ENCODE results near the gene NRK. TPM values are rescaled to one million over a fixed set of nuclear protein-coding genes. Genes with fewer than 3 reads are reported as not detected.

Gene NRK
- total and polyA plus RNA-seq, 2 of the 4 experiments (the other 2 are of a cell fraction), result 0.92 to 2.7 TPM

GRCh38 chrX:106007815-106008214 is 185.5 kb downstream of the NRK start:
- CTCF ChIA-PET, result no interaction called here

More at GRCh38 chrX:106007815-106008214, 185.5 kb downstream of the NRK start:
- Histone ChIP-seq H3K4ac (ENCODE audit: low read depth, low read length) (no peak overlapping the region), H4K91ac (ENCODE audit: insufficient read depth, low read depth, low read length) (no peak overlapping the region), H3K9ac (ENCODE audit: low read depth, low read length) (no peak overlapping the region), H3K9me1 (ENCODE audit: insufficient read depth, low read length) (no peaks in the 10 kb centered on the region), H3K9me3 (ENCODE audit: control insufficient read depth, insufficient read depth, low read length) (no peaks in the 10 kb centered on the region; the same call in 1 of the 2 replicates), H3K14ac (replicated peaks; ENCODE audit: low read depth, low read length) (no peak overlapping the region), H2BK20ac (ENCODE audit: low read depth, low read length) (no peak overlapping the region), H3K4me3 (ENCODE audit: insufficient read depth, low read depth, low read length) (no peak overlapping the region), H3K56ac (ENCODE audit: extremely low read depth, insufficient read depth, low read length) (no peak overlapping the region), H2AFZ (replicated peaks; ENCODE audit: low read length, poor library complexity) (no peak overlapping the region), H2AK5ac (ENCODE audit: low read depth, low read length) (no peak overlapping the region), H4K8ac (ENCODE audit: low read depth in 2 of 2, low read length in 2 of 2) (no peak overlapping the region), H2BK5ac (ENCODE audit: low read depth, low read length, poor library complexity, severe bottlenecking) (no peak overlapping the region), H3K23ac (ENCODE audit: low read depth, low read length) (no peak overlapping the region), H4K5ac (ENCODE audit: low read depth, low read length) (no peak overlapping the region), H3K36me3 (ENCODE audit: control insufficient read depth, insufficient read depth, low read length) (no peaks in the 10 kb centered on the region), H4K20me1 (ENCODE audit: insufficient read depth, low read length) (no peaks in the 10 kb centered on the region), H2AK9ac (replicated peaks; ENCODE audit: low read depth, low read length, poor library complexity) (no peak overlapping the region), H3K27ac (ENCODE audit: insufficient read depth, low read length) (no peak overlapping the region), H3K4me1 (ENCODE audit: control insufficient read depth, insufficient read depth, low read length) (no peaks in the 10 kb centered on the region), H2BK120ac (ENCODE audit: low read depth, low read length) (no peak overlapping the region), H3K27me3 (ENCODE audit: control insufficient read depth, insufficient read depth, low read length) (no peaks in the 10 kb centered on the region), H3K4me2 (ENCODE audit: low read depth, low read length) (no peak overlapping the region), H3K18ac (ENCODE audit: low read depth, low read length) (no peak overlapping the region), H3K79me1 (ENCODE audit: low read depth in 1 of 2, low read length in 2 of 2) (no peaks in the 10 kb centered on the region), H2BK15ac (ENCODE audit: low read depth, low read length) (no peak overlapping the region)
- BruUV-seq (replicated peaks), result no TSS peak
- no peak for ATAC-seq (ENCODE audit: low read depth)
- no peak for TF ChIP-seq NFE2L2 (IDR thresholded peaks at IDR 0.05; ENCODE audit: low read depth, low read length)
- TF ChIP-seq USF2 (IDR thresholded peaks at IDR 0.05; ENCODE audit: low read depth, low read length), result no peak
- no peak for TF ChIP-seq RAD21 (IDR thresholded peaks at IDR 0.05; ENCODE audit: low read length)
- TF ChIP-seq POLR2A (IDR thresholded peaks at IDR 0.05; ENCODE audit: low read depth, low read length), result no peak
- no peak for TF ChIP-seq RFX5 (IDR thresholded peaks at IDR 0.05; ENCODE audit: low read depth, low read length)
- no peak for TF ChIP-seq CTCF (conservative IDR thresholded peaks at IDR 0.05; ENCODE audit: low read depth, low read length)
- TF ChIP-seq MXI1 (IDR thresholded peaks at IDR 0.05; ENCODE audit: borderline replicate concordance, low read depth, low read length), result no peak
- no peak for TF ChIP-seq RCOR1 (IDR thresholded peaks at IDR 0.05; ENCODE audit: insufficient replicate concordance, low read length)
- no peak for TF ChIP-seq MAZ (IDR thresholded peaks at IDR 0.05; ENCODE audit: borderline replicate concordance, low read depth, low read length)
- no peak for TF ChIP-seq FOS (IDR thresholded peaks at IDR 0.05; ENCODE audit: low read depth, low read length)
- TF ChIP-seq CEBPB (IDR thresholded peaks at IDR 0.05; ENCODE audit: low read depth, low read length), result no peak
- TF ChIP-seq MAFK (IDR thresholded peaks at IDR 0.05; ENCODE audit: low read depth, low read length), result no peak
- dilution Hi-C loops (cut with HindIII; ENCODE audit: low sequenced_read_pairs, unreplicated experiment), result no loop called here
- intact Hi-C loops (cut with micrococcal nuclease), result no loop called here
- in situ Hi-C loops (cut with MboI; ENCODE audit: low sequenced_read_pairs), result no loop called here
- POLR2A ChIA-PET (ENCODE audit: unreplicated experiment), result no interaction called here
- no peak for DNase-seq
- no CpG with 5 or more reads among the region's 1 CpG for WGBS, 2 experiments (ENCODE audit: extremely low coverage in 2 of 2, insufficient read length in 1 of 2)
